Right ventricle myocardium superior (tissue), 1 donor: ENCODE data around the gene RBM48. TPM values are rescaled to one million over a fixed set of nuclear protein-coding genes. Genes with fewer than 3 reads are reported as not detected.

Source experiments
- total RNA-seq: library from RNA; stranded (reverse); fragmentation: NEBNext Ultra II Directional; extraction: Animal tissue kit (Norgen Biotek cat#: 25700); gene quantifications from one replicate; pipeline ENCODE4 v1.2.1, GENCODE V29; 2021
- donor health status: DM: no; HTN: yes; CAD: no; lungs with severe emphysema.

Gene RBM48
- total RNA-seq, 1 donor from 2014 or later = 13.4 TPM

Other genes starting within 250 kb of the RBM48 start
- gene GATAD1, start 81.3 kb upstream of the RBM48 start, total RNA-seq = 11.2 TPM
- not detected for gene ERVW-1, start 50.8 kb upstream of the RBM48 start, total RNA-seq
- gene PEX1, start 275 bp upstream of the RBM48 start, total RNA-seq = 11.6 TPM
- 13.6 TPM for gene FAM133B, start 61.6 kb downstream of the RBM48 start, total RNA-seq